Measurements from ENCODE around the gene COL18A1. TPM values are rescaled to one million over a fixed set of nuclear protein-coding genes. Genes with fewer than 3 reads are reported as not detected.

Gene COL18A1
- total RNA-seq, 1 donor from 2014 or later = 174 TPM

GRCh38 chr21:45401916-45402900 is 2.8 kb upstream of the COL18A1 start:
- no peak for DNase-seq

- DNase-seq = peak; percentile 24
Measured at GRCh38 chr21:45403133-45403824, 1.7 kb upstream of the COL18A1 start.

- peak; percentile 68 for DNase-seq
Measured at GRCh38 chr21:45403825-45404729, 888 bp upstream of the COL18A1 start.

- peak; percentile 60 for DNase-seq
Measured at GRCh38 chr21:45405271-45405818, 380 bp downstream of the COL18A1 start.

GRCh38 chr21:45405819-45406762 is 1.1 kb downstream of the COL18A1 start:
- DNase-seq = peak; percentile 47

- DNase-seq = peak; percentile 47
Measured at GRCh38 chr21:45406801-45407628, 2.0 kb downstream of the COL18A1 start.

GRCh38 chr21:45407629-45408247 is 2.8 kb downstream of the COL18A1 start:
- DNase-seq = peak; percentile 47

- DNase-seq = no peak
Measured at GRCh38 chr21:45408271-45408791, 3.4 kb downstream of the COL18A1 start.

GRCh38 chr21:45408801-45409261 is 3.9 kb downstream of the COL18A1 start:
- no peak for DNase-seq

GRCh38 chr21:45409466-45410150 is 4.6 kb downstream of the COL18A1 start:
- no peak for DNase-seq

GRCh38 chr21:45410151-45410864 is 5.3 kb downstream of the COL18A1 start:
- peak; percentile 91 for DNase-seq

GRCh38 chr21:45410865-45411809 is 6.2 kb downstream of the COL18A1 start:
- DNase-seq = no peak

- no peak for DNase-seq
Measured at GRCh38 chr21:45411810-45412206, 6.8 kb downstream of the COL18A1 start.

GRCh38 chr21:45412491-45412890 is 7.5 kb downstream of the COL18A1 start:
- no peak for DNase-seq

GRCh38 chr21:45412909-45413611 is 8.1 kb downstream of the COL18A1 start:
- DNase-seq = no peak

- DNase-seq = no peak
Measured at GRCh38 chr21:45413922-45414321, 9.0 kb downstream of the COL18A1 start.
